Kidney glomerular epithelial cell (primary cell): Measurements from ENCODE around the gene PTK6.

Experiments
- DNase-seq: peaks from one replicate; lab custom pipeline; 2025; lab: John Stamatoyannopoulos, UW

PTK6 gene

DNA sequence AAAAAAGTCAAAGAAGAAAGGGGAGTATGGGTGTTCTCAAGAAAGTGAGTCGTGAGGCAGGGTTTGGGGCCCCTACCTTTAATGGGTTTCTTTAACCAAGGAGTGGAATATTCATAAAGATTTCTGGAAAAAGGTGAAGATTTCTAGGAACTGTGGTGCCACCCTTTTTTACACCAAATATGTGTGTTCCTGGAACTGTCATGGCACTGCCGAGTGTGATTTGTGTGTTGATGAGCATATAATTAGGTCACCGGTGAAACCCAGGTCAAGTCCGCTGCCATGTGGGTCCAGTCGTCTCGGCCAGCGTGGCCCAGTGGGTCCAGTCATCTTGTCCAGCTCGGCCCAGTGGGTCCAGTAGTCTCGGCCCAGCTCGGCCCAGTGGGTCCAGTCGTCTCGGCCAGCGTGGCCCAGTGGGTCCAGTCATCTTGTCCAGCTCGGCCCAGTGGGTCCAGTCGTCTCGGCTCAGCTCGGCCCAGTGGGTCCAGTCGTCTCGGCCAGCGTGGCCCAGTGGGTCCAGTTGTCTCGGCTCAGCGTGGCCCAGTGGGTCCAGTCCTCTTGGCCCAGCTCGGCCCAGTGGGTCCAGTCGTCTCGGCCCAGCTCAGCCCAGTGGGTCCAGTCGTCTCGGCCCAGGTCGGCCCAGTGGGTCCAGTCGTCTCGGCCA lies 30.0 kb downstream of the PTK6 start:
- DNase-seq: no peak

DNA sequence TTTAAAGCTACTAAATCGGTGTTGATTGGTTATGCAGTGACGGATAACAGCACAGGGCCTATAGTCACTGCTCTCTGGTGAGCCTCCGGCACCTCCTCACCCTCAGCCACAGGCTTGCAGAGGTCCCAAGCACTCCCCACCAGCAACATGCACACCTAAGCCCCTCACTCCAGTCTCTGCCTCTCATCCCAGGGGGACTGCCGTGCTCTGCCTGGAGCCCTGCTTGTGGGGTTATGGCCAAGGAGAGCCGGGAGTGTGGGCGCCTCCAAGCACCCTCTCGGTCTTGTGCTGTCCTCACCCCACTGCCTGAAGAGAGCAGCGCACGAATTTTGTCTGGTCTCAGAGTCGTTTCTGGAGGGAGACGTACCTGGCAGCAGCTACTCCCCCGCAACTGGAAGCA lies 31.5 kb downstream of the PTK6 start:
- DNase-seq: no peak

DNA sequence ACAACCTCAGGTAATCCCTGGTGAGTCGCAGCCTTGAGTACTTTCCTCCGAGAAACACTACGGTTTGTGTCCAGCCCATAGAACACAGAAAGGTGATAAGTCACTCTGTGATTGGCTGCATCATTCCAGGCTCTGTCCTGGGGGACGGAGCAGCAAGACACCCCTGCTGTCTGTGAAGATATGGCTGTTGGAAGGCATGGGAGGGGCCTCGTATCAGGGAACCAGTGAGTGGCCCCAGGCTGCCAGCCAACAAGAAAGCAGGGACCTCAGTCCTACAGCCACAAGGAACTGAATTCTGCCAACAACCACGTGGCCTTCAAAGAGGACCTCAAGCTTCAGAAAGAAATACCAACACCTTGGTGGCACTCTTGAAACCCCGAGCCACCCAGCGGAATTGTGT lies 31.9 kb downstream of the PTK6 start:
- DNase-seq: no peak

DNA sequence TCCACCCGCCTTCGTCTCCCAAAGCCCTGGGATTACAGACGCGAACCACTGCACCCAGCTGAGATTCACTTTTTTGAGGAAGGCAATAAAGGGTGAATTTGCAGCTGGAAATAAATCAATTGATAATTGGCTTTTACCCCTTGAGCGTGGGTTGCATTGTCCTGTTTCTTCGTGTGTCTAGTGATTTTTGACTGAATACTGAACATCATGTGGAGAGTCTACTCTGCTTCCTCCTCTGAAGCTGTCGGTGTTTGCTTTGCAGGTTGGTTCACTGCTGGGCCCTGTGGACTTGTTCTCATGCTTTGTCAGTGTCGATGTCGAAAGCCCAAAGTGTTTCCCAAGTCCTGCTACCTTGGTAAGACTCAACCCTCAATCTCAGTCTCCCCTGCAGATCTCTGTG lies 32.5 kb downstream of the PTK6 start:
- DNase-seq: no peak

DNA sequence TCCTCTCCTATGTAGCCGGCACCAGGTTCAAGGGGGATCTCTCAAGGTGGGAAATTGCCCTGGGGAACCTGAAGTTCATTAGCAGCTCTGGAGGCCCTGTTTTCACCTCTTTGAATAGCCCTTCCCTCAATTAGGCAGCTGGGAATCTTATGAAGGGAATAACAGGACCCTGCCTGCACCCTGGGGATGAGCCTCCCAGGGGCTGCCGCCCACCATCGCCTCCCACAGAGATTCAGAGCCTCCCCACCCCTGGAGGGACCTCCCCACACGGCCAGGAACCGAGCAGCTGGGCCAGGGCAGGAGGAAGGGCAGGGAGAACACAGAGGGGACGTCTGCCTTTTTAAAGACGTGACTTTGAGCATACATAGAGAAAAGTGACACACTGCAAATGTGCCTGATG lies 33.7 kb downstream of the PTK6 start:
- no peak for DNase-seq

DNA sequence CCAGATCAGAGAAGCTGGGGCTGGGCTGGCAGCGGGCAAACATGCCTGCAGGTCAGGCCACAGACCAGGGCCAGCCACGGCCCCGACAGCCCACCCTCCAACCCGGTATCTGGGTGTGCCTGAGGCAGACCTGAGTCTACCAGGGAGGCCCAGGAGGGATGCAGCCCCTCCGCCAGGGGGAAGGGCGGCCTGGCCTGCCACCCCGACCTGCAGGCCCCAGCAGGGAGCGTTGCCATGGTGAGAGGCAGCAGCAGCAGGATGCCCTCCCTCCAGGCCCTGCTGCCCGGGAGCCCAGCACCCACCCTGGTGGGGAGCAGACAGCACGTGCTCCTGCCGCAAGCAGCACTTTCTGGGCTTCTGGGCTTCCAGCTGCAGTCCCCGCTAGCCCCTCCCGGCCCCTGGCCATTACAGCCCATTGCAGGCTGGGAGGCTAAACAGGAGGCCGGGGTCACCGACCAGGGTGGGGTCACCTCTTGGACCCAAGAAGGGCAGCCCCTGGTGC lies 34.5 kb downstream of the PTK6 start:
- no peak for DNase-seq

DNA sequence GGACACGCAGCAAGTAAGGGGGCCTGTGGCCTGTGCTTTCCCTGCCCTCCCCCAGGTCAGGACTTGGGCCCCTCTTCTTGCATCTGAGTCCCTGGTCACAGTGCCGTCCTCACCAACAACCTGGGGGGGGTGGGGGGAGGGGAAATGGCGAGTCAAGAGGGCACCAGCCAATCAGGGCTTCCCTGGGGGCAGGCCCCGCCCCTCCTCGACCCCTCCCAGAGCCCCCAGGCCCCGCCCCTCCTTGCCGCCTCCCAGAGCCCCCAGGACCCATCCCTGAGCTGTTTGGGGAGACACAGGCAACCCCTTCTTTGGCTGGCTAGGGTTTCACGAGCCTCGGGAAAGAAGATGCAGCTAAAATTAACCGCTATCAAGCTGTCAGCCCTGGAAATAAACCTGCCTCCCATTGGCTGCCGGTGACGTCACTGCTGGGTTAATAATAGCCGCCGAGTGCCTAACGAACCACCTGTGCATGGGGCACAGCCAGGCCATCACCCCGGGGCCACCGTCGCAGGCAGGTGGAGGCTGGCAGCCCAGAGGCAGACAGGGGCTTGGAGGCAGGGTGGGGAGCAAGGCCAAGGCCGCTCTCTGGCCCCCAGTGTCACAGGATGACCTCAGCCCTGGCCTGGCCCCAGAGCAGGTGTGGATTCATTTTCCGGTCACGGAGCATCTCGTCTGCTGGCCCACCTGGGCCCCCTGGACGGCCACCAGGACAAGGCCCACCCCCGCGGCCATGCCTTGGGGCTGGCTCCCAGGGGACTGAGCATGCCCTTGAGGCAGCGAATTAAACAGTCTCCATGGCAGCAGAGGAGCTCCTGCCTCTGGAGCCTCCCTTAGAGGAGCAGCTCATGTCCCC lies 35.1 kb downstream of the PTK6 start:
- no peak for DNase-seq

DNA sequence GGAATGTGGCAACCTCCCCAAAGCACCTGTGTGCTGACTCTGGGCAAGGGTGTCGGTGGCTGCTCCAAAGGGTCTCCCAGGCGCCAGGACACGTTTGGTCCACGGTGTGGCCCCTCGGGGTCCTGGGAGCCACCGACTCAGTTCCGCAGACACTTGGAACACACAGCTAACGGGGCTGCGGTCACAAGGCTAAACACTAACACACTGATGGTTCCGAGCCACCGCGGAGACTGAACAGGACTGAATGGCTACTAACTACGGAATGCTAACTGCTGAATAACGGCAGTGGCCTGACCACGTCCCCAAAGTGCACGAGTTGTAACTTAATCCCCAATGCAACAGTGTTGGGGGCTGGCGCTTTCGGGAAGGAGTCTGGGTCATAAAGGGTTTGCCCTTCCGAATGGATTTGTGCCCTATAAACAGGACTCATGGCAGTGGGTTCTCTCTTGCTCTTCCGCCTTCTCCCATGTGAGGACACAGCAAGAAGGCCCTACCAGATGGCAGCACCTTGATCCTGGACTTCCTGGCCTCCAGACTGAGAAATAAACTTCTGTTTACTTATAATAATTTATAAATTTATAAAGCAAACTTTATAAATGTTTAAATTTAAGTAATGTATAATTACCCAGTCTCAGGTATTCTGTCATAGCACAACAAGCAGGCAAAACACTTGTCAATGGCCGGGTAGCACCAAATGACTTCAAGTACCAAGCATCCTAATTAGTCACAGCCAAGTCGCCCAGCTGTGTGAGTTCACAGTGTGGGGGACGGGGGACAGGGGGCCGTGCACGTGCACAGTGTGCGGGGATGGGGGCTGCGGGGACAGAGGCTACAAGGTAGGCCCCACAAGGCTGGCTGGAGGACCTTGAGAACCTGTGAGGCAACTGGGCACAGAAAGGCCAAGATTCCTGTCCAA lies 36.0 kb downstream of the PTK6 start:
- no peak for DNase-seq

DNA sequence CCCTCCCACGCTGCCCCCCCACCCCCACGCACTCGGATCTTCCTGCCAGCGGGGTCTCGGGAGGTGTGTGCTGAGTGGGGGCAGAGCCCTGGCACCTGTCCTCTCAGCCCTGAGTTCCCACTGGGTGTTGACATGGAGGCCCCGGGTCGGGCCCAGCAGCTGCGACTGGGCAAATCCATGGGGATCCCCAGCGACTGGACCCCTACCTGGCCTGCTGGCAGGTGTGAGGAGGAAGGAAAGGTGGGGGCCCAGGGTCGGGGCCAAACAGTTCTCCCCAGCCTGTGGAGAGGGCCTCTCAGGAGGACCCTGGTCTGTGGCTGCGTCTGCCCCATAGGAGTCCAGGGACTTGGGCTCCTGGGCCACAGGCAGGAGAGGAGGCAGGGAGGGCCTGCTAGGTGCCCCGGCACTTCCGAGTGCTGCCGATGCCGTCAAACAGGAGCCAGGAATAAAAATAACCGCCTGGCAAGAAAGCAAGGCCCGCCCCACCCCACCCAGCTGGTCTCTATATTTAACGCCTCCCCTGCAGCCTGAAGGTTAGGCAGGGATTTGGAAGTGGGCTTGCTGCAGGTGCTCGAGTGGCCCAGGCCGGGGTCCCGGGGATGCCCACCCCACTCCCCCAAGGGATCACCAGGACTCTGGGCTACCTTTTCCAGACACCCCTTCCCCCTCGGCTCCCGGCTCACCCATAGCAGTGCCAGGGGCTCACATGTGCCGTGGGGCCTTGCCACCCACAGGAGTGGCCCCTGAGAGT lies 36.9 kb downstream of the PTK6 start:
- no peak for DNase-seq

DNA sequence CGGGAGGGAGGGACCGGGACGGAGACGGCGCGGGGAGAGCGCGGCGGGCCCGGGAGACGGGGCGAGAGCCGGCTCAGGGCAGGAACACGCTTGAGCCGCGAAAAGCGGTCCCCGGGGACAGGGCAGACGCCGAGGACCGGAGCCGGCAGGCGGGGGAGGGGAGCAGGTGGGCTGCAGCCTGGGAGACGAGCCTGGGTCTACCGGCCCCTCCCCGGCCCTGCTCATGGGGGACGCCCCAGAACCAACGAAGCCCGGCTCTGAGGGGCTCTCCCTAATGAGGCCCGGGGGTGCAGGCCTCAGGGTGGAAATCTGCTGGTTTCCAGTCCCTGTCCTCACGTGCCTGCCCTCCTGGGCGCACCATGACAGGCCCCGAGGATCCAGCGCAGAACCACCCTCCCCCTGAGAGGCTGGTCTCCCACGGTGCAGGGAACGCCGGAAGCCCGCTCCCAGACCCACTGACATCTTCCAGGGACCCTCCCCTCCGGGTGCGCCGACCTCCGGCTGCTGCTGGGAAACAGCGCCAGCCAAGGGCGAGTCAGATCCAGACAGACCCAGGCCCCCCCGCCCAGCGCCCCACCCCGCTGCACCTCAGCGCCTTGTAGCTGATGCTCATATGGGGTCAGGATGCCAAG lies 37.7 kb downstream of the PTK6 start:
- DNase-seq: no peak

DNA sequence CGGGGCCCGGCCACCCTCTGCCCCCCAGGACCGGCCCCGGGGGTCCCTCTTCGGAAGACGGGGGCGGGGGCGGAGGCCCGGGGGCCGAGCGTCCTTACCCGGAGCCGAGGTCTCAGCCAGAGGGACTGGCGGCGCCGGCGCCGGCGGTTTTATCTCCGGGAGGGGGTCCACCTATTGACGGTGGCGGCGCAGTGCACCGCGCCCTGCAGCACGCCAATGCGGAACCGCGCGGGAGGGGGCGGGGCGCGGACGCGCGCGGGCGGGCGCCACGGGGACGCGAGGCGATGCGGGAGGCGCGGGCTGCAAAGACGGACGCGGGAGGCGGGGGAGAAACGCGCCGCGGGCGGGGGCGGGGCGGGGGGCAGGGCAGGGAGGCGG lies 38.2 kb downstream of the PTK6 start, which contains the start of gene EEF1A2:
Gene EEF1A2, minus strand, starts transcription at position 124 of the 378 bp plus-strand sequence. CDS start 1,320 bp downstream, outside the sequence.
- no peak for DNase-seq

DNA sequence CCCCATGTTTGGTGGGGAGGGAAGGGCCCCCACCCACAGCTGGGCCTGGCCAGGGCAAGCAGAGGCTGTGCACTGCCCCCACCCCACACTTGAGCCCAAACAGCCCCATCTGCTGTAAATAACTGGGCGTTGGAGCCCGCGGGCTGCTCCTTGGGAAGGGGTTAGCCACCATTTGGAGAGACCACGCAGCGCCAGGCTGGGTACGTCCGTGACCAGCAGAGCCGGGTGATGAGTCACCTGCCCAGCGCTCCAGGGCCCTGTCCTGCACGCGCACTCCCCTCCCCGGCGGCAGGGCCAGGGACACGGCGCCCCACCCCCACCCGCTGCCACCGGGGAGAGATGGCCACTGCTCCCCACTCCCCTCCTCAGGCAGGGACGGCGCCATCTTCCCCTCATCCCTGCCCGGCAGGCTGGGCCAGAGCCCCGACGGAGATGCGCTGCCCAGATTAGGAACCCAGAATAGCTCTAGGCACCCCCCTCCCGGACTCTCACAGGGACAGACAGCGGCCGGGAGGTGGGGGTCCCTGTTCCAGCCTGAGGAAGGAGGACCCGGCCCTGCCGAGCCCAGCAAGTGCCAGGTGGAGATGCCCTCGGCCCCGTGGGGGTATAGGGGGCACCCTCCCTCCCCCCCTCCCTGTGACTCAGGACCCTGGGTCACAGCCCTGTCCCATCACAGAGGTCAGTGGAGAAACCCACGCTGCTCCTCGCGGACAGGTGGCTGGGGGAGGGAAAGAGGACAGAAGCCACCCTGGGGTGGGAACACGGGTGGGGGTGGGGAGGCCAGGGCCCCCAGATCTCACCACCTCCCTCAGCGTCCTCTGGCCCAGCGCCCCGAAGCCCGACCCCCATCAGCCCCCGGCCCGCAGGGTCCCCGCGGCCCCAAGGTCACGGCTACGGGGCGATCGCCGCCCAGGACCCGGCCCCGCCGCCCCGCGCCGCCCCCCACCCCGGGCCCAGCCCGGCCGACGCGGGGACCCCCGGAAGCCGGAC lies 38.9 kb downstream of the PTK6 start:
- peak; percentile 3 for DNase-seq

DNA sequence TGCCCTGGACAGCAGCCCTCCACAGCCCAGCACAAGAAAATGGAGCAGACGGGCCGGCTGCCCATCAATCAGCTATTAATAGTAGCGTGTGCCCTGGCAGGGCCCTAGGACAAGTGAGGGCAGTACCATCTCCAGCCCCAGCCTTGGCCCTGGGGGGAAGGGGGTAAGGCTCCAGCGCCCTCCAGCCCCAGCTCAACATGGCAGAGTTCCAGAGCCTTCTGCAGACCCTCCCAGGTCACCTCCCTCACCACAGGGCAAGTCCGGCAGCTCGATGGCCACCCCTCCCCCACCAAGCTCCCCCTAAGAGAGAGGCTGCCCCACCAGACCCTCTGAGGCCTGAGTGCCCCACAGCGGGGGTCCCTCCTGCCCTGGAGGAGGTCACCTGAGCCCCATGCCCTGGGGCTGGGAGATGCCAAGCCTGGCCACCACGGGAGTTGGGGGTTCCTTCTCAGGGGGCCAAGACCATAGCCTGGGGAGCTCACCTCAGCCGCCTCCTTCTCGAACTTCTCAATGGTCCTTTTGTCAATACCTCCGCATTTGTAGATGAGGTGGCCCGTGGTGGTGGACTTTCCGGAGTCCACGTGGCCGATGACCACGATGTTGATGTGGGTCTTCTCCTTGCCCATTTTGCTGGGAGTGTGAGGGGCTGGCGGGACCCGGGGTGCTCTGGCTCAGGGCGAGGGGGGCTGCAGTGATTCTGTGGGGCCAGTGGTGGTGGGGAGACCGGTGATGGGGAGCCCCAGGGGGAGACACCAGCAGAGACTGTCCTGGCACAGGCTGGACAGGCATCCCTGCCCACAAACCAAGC lies 39.8 kb downstream of the PTK6 start:
- no peak for DNase-seq

DNA sequence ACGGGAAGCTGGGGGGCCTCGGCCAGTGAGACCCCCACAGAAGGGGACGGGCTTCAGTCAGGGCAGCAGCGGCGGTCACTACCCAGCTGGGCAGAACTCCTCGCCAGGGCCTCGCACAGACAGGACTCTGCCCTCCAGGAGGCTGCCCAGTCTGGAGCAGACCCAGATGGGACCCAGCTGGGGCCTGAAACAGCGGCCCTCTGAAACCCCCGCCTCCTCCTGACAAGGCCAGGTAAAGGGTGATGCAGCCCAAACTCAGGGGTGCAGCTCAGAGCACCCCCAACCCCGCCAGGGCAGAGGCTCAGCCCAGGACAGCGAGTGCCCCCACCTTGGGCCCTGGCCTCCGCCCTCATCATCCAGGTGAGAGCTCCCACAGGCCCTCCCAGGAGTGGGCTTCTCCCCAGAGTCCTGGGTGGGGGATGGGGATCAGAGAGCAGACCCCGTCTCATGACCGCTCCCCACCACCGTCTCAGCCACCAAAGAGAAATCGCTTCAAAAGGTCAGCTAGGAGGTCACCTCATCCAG lies 40.5 kb downstream of the PTK6 start:
- no peak for DNase-seq

DNA sequence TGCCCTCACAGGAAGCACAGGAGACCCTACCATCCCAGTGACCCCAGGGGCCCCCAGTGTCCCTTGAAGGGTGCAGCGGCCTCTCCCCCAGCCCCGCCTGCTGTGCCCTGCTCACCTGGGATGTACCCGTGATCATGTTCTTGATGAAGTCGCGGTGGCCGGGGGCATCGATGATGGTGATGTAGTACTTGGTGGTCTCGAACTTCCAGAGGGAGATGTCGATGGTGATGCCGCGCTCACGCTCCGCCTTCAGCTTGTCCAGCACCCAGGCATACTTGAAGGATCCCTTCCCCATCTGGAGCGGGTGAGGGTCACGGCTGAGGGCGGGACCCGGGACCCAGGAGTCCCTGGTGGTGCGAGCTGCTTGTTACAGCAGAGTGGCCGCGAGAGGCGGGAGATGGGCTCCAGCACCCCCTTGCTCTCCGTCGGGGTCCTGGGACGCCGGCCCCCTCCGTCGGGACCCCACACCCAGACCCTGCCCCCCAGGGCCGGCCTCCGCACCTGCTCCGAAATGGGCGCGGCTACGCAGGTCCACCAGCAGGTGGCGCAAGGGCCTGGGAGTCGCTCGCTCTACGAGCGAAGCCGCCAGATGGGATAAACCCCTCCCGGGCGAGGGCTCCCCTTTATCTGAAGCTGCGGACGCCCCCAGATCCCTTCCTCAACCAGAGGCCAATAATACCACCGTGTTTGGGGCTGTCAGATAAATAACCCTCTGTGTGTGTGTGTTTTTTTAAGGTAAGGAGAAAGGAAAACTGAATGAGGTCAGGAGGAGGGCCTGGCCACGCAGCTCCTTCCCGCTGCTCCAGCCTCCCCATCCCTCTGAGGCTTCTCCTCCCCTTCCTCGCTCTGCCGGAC lies 41.2 kb downstream of the PTK6 start:
- no peak for DNase-seq

DNA sequence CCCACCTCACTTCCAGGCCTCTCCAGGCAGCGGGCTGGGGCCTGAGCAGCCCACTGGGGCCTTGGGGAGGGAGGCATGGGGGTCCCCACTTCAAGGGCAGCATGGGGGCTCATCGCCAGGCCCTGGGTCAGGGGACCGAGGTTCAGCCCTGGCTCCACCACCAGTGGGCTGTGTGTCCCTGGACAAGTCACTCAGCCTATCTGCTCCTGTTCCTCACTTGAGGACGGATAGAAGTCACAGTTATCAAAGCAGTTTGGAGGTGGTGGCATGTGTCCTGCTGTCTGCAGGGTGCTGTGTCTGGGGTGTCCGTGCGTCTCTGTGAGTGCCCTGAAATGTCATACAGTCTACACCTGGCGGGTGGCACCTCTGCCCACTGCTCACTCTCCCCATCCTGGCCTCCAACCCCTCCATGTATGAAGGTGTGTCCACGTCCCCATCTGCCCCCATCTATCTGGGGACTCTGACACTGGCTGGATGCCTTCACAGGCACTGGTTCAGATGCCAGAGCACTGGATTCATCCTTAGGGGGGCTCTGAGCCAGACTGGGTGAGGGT lies 41.9 kb downstream of the PTK6 start:
- no peak for DNase-seq

DNA sequence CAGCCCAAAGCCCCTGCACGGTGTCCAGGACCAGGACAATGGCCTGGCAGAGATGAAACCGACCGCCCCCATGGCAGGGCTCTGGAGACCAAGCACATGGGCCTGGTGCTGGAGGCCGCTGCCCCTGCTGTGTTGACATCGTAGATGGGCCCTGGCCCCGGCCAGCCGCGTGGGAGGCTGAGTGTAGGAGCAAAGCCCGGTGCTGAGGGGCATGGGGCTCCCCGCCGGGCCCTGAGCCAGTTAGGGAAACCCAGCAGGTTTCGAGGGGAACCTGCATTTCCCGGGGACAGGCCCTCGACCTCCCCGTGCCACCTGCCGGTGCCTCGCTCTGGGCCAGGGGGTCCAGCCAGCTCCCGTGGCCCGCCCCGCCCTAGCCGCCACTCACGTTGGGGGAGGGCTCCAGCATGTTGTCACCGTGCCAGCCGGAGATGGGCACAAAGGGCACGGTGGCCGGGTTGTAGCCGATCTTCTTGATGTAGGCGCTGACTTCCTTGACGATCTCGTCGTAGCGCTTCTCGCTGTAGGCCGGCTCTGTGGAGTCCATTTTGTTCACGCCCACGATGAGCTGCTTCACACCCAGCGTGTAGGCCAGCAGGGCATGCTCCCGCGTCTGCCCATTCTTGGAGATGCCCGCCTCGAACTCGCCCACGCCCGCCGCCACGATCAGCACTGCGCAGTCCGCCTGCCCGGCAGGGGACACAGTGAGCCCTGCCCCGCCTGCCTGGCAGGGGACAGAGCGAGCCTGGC lies 42.6 kb downstream of the PTK6 start:
- no peak for DNase-seq
